Measurements from ENCODE around the gene SMARCD1. TPM values are rescaled to one million over a fixed set of nuclear protein-coding genes. Genes with fewer than 3 reads are reported as not detected.

SMARCD1 gene
- total and polyA plus RNA-seq, 2 experiments from 2014 or later, result 124 to 287 TPM

DNA sequence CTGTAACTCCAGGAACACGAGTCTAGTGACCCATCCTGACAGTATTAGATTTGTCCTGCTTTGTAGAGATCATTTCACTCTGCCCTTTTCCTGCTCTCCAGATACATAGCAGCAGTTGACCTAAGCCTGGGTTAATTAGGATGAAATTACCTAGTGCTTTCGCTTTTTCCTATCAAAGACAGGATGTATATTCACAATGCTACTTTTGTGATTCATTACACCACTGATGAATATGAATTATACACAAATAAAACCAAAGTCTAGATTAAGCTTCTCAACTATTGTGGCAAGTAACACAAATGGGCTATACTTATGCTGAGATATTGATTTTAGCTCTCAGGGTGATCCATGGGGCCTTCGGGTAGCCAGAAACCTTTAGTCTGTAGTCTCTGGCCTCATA lies 64.2 kb downstream of the SMARCD1 start:
- peaks cover 78% of the 10 kb centered on the region for H3K79me2 ChIP-seq (replicated peaks; ENCODE audit: insufficient read depth)

More for the DNA sequence above, 64.2 kb downstream of the SMARCD1 start:
- H3K4me3 Mint-ChIP-seq, result no peak overlapping the region
- H3K4me3 ChIP-seq, result no peak overlapping the region
- no peaks in the 10 kb centered on the region for H3F3A ChIP-seq (replicated peaks; ENCODE audit: low read depth)
- H3K36me3 Mint-ChIP-seq (ENCODE audit: low read depth), result no peaks in the 10 kb centered on the region
- no peak overlapping the region for H3K27ac Mint-ChIP-seq
- no peaks in the 10 kb centered on the region; the same call in 1 of the 2 replicates for H3K4me1 ChIP-seq (ENCODE audit: insufficient read depth)
- H4K20me1 ChIP-seq (replicated peaks; ENCODE audit: insufficient read depth), result peaks cover 24% of the 10 kb centered on the region
- ATAC-seq, result no peak
- no peaks in the 10 kb centered on the region for H3K9me3 Mint-ChIP-seq
- no peak overlapping the region for H3K4me2 ChIP-seq
- no peak overlapping the region for H3K27ac ChIP-seq (ENCODE audit: low read depth)
- no peak for DNase-seq (ENCODE audit: low spot score)
- H3K4me1 Mint-ChIP-seq, result no peaks in the 10 kb centered on the region
- no peaks in the 10 kb centered on the region for H3K27me3 Mint-ChIP-seq (ENCODE audit: insufficient read depth, low read depth, poor library complexity)
- TF ChIP-seq, protein P1, sequence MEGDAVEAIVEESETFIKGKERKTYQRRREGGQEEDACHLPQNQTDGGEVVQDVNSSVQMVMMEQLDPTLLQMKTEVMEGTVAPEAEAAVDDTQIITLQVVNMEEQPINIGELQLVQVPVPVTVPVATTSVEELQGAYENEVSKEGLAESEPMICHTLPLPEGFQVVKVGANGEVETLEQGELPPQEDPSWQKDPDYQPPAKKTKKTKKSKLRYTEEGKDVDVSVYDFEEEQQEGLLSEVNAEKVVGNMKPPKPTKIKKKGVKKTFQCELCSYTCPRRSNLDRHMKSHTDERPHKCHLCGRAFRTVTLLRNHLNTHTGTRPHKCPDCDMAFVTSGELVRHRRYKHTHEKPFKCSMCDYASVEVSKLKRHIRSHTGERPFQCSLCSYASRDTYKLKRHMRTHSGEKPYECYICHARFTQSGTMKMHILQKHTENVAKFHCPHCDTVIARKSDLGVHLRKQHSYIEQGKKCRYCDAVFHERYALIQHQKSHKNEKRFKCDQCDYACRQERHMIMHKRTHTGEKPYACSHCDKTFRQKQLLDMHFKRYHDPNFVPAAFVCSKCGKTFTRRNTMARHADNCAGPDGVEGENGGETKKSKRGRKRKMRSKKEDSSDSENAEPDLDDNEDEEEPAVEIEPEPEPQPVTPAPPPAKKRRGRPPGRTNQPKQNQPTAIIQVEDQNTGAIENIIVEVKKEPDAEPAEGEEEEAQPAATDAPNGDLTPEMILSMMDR (conservative IDR thresholded peaks at IDR 0.05; ENCODE audit: low read depth in 2 of 2), result no peak
- TF ChIP-seq CREB1 (CRISPR knock-in tag; IDR thresholded peaks at IDR 0.05; ENCODE audit: low read depth), result no peak
- TF ChIP-seq, protein P2, sequence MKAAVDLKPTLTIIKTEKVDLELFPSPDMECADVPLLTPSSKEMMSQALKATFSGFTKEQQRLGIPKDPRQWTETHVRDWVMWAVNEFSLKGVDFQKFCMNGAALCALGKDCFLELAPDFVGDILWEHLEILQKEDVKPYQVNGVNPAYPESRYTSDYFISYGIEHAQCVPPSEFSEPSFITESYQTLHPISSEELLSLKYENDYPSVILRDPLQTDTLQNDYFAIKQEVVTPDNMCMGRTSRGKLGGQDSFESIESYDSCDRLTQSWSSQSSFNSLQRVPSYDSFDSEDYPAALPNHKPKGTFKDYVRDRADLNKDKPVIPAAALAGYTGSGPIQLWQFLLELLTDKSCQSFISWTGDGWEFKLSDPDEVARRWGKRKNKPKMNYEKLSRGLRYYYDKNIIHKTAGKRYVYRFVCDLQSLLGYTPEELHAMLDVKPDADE (IDR thresholded peaks at IDR 0.05), result no peak
- TF ChIP-seq, protein P3, sequence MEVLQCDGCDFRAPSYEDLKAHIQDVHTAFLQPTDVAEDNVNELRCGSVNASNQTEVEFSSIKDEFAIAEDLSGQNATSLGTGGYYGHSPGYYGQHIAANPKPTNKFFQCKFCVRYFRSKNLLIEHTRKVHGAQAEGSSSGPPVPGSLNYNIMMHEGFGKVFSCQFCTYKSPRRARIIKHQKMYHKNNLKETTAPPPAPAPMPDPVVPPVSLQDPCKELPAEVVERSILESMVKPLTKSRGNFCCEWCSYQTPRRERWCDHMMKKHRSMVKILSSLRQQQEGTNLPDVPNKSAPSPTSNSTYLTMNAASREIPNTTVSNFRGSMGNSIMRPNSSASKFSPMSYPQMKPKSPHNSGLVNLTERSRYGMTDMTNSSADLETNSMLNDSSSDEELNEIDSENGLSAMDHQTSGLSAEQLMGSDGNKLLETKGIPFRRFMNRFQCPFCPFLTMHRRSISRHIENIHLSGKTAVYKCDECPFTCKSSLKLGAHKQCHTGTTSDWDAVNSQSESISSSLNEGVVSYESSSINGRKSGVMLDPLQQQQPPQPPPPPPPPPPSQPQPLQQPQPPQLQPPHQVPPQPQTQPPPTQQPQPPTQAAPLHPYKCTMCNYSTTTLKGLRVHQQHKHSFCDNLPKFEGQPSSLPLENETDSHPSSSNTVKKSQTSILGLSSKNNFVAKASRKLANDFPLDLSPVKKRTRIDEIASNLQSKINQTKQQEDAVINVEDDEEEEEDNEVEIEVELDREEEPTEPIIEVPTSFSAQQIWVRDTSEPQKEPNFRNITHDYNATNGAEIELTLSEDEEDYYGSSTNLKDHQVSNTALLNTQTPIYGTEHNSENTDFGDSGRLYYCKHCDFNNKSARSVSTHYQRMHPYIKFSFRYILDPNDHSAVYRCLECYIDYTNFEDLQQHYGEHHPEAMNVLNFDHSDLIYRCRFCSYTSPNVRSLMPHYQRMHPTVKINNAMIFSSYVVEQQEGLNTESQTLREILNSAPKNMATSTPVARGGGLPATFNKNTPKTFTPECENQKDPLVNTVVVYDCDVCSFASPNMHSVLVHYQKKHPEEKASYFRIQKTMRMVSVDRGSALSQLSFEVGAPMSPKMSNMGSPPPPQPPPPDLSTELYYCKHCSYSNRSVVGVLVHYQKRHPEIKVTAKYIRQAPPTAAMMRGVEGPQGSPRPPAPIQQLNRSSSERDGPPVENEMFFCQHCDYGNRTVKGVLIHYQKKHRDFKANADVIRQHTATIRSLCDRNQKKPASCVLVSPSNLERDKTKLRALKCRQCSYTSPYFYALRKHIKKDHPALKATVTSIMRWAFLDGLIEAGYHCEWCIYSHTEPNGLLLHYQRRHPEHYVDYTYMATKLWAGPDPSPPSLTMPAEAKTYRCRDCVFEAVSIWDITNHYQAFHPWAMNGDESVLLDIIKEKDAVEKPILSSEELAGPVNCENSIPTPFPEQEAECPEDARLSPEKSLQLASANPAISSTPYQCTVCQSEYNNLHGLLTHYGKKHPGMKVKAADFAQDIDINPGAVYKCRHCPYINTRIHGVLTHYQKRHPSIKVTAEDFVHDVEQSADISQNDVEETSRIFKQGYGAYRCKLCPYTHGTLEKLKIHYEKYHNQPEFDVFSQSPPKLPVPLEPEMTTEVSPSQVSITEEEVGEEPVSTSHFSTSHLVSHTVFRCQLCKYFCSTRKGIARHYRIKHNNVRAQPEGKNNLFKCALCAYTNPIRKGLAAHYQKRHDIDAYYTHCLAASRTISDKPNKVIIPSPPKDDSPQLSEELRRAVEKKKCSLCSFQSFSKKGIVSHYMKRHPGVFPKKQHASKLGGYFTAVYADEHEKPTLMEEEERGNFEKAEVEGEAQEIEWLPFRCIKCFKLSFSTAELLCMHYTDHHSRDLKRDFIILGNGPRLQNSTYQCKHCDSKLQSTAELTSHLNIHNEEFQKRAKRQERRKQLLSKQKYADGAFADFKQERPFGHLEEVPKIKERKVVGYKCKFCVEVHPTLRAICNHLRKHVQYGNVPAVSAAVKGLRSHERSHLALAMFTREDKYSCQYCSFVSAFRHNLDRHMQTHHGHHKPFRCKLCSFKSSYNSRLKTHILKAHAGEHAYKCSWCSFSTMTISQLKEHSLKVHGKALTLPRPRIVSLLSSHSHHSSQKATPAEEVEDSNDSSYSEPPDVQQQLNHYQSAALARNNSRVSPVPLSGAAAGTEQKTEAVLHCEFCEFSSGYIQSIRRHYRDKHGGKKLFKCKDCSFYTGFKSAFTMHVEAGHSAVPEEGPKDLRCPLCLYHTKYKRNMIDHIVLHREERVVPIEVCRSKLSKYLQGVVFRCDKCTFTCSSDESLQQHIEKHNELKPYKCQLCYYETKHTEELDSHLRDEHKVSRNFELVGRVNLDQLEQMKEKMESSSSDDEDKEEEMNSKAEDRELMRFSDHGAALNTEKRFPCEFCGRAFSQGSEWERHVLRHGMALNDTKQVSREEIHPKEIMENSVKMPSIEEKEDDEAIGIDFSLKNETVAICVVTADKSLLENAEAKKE (CRISPR knock-in tag; IDR thresholded peaks at IDR 0.05), result no peak
- TF ChIP-seq, protein P4, sequence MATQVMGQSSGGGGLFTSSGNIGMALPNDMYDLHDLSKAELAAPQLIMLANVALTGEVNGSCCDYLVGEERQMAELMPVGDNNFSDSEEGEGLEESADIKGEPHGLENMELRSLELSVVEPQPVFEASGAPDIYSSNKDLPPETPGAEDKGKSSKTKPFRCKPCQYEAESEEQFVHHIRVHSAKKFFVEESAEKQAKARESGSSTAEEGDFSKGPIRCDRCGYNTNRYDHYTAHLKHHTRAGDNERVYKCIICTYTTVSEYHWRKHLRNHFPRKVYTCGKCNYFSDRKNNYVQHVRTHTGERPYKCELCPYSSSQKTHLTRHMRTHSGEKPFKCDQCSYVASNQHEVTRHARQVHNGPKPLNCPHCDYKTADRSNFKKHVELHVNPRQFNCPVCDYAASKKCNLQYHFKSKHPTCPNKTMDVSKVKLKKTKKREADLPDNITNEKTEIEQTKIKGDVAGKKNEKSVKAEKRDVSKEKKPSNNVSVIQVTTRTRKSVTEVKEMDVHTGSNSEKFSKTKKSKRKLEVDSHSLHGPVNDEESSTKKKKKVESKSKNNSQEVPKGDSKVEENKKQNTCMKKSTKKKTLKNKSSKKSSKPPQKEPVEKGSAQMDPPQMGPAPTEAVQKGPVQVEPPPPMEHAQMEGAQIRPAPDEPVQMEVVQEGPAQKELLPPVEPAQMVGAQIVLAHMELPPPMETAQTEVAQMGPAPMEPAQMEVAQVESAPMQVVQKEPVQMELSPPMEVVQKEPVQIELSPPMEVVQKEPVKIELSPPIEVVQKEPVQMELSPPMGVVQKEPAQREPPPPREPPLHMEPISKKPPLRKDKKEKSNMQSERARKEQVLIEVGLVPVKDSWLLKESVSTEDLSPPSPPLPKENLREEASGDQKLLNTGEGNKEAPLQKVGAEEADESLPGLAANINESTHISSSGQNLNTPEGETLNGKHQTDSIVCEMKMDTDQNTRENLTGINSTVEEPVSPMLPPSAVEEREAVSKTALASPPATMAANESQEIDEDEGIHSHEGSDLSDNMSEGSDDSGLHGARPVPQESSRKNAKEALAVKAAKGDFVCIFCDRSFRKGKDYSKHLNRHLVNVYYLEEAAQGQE (IDR thresholded peaks at IDR 0.05; ENCODE audit: unreplicated experiment), result no peak
- TF ChIP-seq EZH2 (IDR thresholded peaks at IDR 0.05; ENCODE audit: low read depth, unreplicated experiment), result no peak
- no peak for TF ChIP-seq ZNF331 (CRISPR knock-in tag; IDR thresholded peaks at IDR 0.05; ENCODE audit: low read depth)
- no peak for TF ChIP-seq POLR2AphosphoS5 (IDR thresholded peaks at IDR 0.05; ENCODE audit: low read depth)
- no peak for TF ChIP-seq JUNB (IDR thresholded peaks at IDR 0.05; ENCODE audit: unreplicated experiment)
- no peak for TF ChIP-seq ZNF114 (CRISPR knock-in tag; IDR thresholded peaks at IDR 0.05)
- TF ChIP-seq STAT1 (IDR thresholded peaks at IDR 0.05; ENCODE audit: unreplicated experiment), result no peak
- no peak for TF ChIP-seq EZH2phosphoT487 (IDR thresholded peaks at IDR 0.05; ENCODE audit: unreplicated experiment)
- no peak for TF ChIP-seq NANOG (IDR thresholded peaks at IDR 0.05; ENCODE audit: borderline replicate concordance)
- no peaks in the 10 kb centered on the region for H3K9me2 ChIP-seq (ENCODE audit: insufficient read depth)
- no peaks in the 10 kb centered on the region for H3K27me3 ChIP-seq (ENCODE audit: insufficient read depth)
- H3K36me3 ChIP-seq (ENCODE audit: insufficient read depth), result no peaks in the 10 kb centered on the region
- no peak overlapping the region for H2AFZ ChIP-seq
